HEK293T (cell line): ENCODE data around the gene ANKDD1A.

Experiments
- BHLHE40 ChIP-seq: fragments of 450-650 bp; IDR thresholded peaks from 2 replicates; pipeline ENCODE4 v1.6.1; 2016; ENCODE audit warnings: mild to moderate bottlenecking, moderate library complexity, borderline replicate concordance
- ELF4 ChIP-seq: fragments of 450-650 bp; IDR thresholded peaks from 2 replicates; pipeline ENCODE4 v1.6.1; 2017; ENCODE audit warnings: antibody characterized with exemption
- FOXM1 ChIP-seq: fragments of 450-650 bp; IDR thresholded peaks from 2 replicates; pipeline ENCODE4 v1.6.1; 2017; ENCODE audit warnings: mild to moderate bottlenecking, borderline replicate concordance
- HDGF ChIP-seq: fragments of 450-650 bp; IDR thresholded peaks from 2 replicates; pipeline ENCODE4 v1.6.1; 2017; ENCODE audit warnings: antibody characterized with exemption, borderline replicate concordance
- L3MBTL2 ChIP-seq: fragments of 450-650 bp; conservative IDR thresholded peaks from 2 replicates; pipeline ENCODE4 v1.6.1; 2016; ENCODE audit warnings: mild to moderate bottlenecking
- NFRKB ChIP-seq: fragments of 450-650 bp; IDR thresholded peaks from 2 replicates; pipeline ENCODE4 v1.6.1; 2016; ENCODE audit warnings: mild to moderate bottlenecking, moderate library complexity
- PKNOX1 ChIP-seq: fragments of 450-650 bp; IDR thresholded peaks from 2 replicates; pipeline ENCODE4 v1.6.1; 2016
- SP1 ChIP-seq: fragments of 450-650 bp; IDR thresholded peaks from 2 replicates; pipeline ENCODE4 v1.6.1; 2017
- SUZ12 ChIP-seq: fragments of 450-650 bp; IDR thresholded peaks from 2 replicates; pipeline ENCODE4 v1.6.1; 2016; ENCODE audit warnings: mild to moderate bottlenecking
- TARDBP ChIP-seq: fragments of 450-650 bp; IDR thresholded peaks from 2 replicates; pipeline ENCODE4 v1.6.1; 2016
- ZNF384 ChIP-seq: fragments of 450-650 bp; IDR thresholded peaks from 2 replicates; pipeline ENCODE4 v1.6.1; 2016

DNA sequence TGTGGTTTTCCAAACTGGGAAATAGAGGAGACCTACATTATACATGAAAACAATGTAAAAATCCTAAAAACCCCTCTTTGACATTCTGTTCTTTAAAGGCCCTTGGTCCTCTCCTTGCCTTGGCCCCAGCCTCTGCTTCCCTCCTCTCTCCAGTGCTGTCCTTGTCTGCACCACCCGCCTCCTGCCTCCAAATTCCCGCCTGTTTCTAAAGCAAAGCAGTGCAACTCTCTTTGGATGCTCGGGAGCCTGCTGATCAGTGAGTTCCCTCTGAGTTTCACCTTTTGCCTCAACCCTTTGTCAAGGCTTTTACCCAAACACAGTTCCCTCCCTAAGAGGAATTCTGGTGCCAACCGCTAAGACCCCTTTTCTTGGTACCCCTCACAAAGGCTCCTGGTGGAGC, 8.0 kb downstream of the ANKDD1A start:
- no peak for TF ChIP-seq SP1
- TF ChIP-seq ELF4 = no peak
- TF ChIP-seq HDGF = no peak
- no peak for TF ChIP-seq SUZ12
- TF ChIP-seq ZNF384 = no peak
- TF ChIP-seq NFRKB = no peak
- no peak for TF ChIP-seq FOXM1
- TF ChIP-seq TARDBP = no peak
- no peak for TF ChIP-seq BHLHE40
- TF ChIP-seq L3MBTL2 = no peak
- no peak for TF ChIP-seq PKNOX1
